ENCODE data around the gene GSDME. TPM values are rescaled to one million over a fixed set of nuclear protein-coding genes. Genes with fewer than 3 reads are reported as not detected.

GSDME gene
- total and polyA plus RNA-seq, 7 experiments from 2014 or later, result 0.41 to 5.0 (median 0.80) TPM; not detected in 1

GRCh38 chr7:24727154-24728120, 29.8 kb downstream of the GSDME start:
- Mint-ChIP-seq H3K36me3 (peaks cover 0 to 4% (median 0%) of the 10 kb centered on the region in 5 donors), H3K27me3 (peaks cover 0 to 20% (median 5%) of the 10 kb centered on the region in 5 donors), H3K4me3 (peak overlapping the region in 5 of 10 donors; percentile 15 to 72 (median 18)), H3K27ac (peak overlapping the region in 2 of 9 donors; percentile 46 to 76), H3K9me3 (peaks cover 0 to 4% (median 0%) of the 10 kb centered on the region in 11 donors), H3K4me1 (peaks cover 14 to 35% (median 23%) of the 10 kb centered on the region in 7 donors)
- no peak for DNase-seq
- no peak for ATAC-seq
- Histone ChIP-seq H3K4me3 (ENCODE audit: low read length) (no peak overlapping the region), H3K36me3 (ENCODE audit: control insufficient read depth in 2 of 3, insufficient read depth in 3 of 3, low read length in 3 of 3) (no peaks in the 10 kb centered on the region), H3K9me3 (ENCODE audit: control insufficient read depth in 2 of 3, low read length in 3 of 3) (no peaks in the 10 kb centered on the region), H3K27ac (ENCODE audit: low read depth, low read length) (no peak overlapping the region), H3K4me1 (ENCODE audit: control insufficient read depth in 2 of 2, insufficient read depth in 2 of 2, low read length in 2 of 2) (peaks cover 0 to 21% of the 10 kb centered on the region in 2 donors), H3K27me3 (ENCODE audit: control insufficient read depth in 2 of 2, insufficient read depth in 2 of 2, low read length in 2 of 2) (no peaks in the 10 kb centered on the region)
- ChIA-PET POLR2A (no interaction called here), CTCF (interaction anchor here (0.6 kb wide), 1 partner anchor 371 kb away, joined by 7 read pairs; no protein-coding TSS in a partner anchor)
- intact Hi-C loops (cut with micrococcal nuclease), result loop anchor here in 1 of 2 donors (1.0 to 5.0 kb wide), 2 partner anchors 28 to 40 kb away; no protein-coding TSS in a partner anchor

- intact Hi-C loops (cut with micrococcal nuclease), result loop anchor here in 1 of 2 donors (5.0 kb wide), 1 partner anchor 42 kb away; no protein-coding TSS in a partner anchor
These were observed 31.6 kb downstream of the GSDME start for GRCh38 chr7:24725554-24726241.

GRCh38 chr7:24724451-24725190, 32.6 kb downstream of the GSDME start:
- Histone ChIP-seq H3K4me1 (ENCODE audit: control insufficient read depth in 2 of 2, insufficient read depth in 2 of 2, low read length in 2 of 2) (peaks cover 0 to 21% of the 10 kb centered on the region in 2 donors), H3K27me3 (ENCODE audit: control insufficient read depth in 2 of 2, insufficient read depth in 2 of 2, low read length in 2 of 2) (no peaks in the 10 kb centered on the region), H3K9me3 (ENCODE audit: control insufficient read depth in 2 of 3, low read length in 3 of 3) (no peaks in the 10 kb centered on the region), H3K27ac (ENCODE audit: low read depth, low read length) (no peak overlapping the region), H3K36me3 (ENCODE audit: control insufficient read depth in 2 of 3, insufficient read depth in 3 of 3, low read length in 3 of 3) (no peaks in the 10 kb centered on the region), H3K4me3 (ENCODE audit: low read length) (no peak overlapping the region)
- CTCF ChIA-PET, result no interaction called here
- no peak overlapping the region for H3K27ac Mint-ChIP-seq
- DNase-seq, result no peak
- peaks cover 0 to 22% (median 10%) of the 10 kb centered on the region in 5 donors for H3K27me3 Mint-ChIP-seq
- peaks cover 0 to 4% (median 0%) of the 10 kb centered on the region in 5 donors for H3K36me3 Mint-ChIP-seq
- ATAC-seq, result no peak
- peaks cover 0 to 4% (median 0%) of the 10 kb centered on the region in 11 donors for H3K9me3 Mint-ChIP-seq
- POLR2A ChIA-PET, result interaction anchor here (0.6 kb wide), 1 partner anchor 35 kb away, joined by 3 read pairs; no protein-coding TSS in a partner anchor
- no peak overlapping the region for H3K4me3 Mint-ChIP-seq
- intact Hi-C loops (cut with micrococcal nuclease), result loop anchor here in 1 of 2 donors (5.0 kb wide), 1 partner anchor 43 kb away; no protein-coding TSS in a partner anchor
- H3K4me1 Mint-ChIP-seq, result peaks cover 14 to 30% (median 23%) of the 10 kb centered on the region in 7 donors

More at GRCh38 chr7:24725554-24726241, 31.6 kb downstream of the GSDME start:
- ATAC-seq (no peak), DNase-seq (no peak)
- H3K4me1 ChIP-seq (ENCODE audit: control insufficient read depth in 2 of 2, insufficient read depth in 2 of 2, low read length in 2 of 2), result peaks cover 0 to 21% of the 10 kb centered on the region in 2 donors
- no peaks in the 10 kb centered on the region for H3K27me3 ChIP-seq (ENCODE audit: control insufficient read depth in 2 of 2, insufficient read depth in 2 of 2, low read length in 2 of 2)
- POLR2A ChIA-PET, result no interaction called here
- H3K4me3 Mint-ChIP-seq, result no peak overlapping the region
- no peaks in the 10 kb centered on the region for H3K9me3 ChIP-seq (ENCODE audit: control insufficient read depth in 2 of 3, low read length in 3 of 3)
- no peak overlapping the region for H3K27ac ChIP-seq (ENCODE audit: low read depth, low read length)
- peak overlapping the region in 1 of 9 donors; percentile 38 for H3K27ac Mint-ChIP-seq
- peaks cover 0 to 4% (median 0%) of the 10 kb centered on the region in 11 donors for H3K9me3 Mint-ChIP-seq
- CTCF ChIA-PET, result no interaction called here
- H3K36me3 ChIP-seq (ENCODE audit: control insufficient read depth in 2 of 3, insufficient read depth in 3 of 3, low read length in 3 of 3), result no peaks in the 10 kb centered on the region
- H3K4me1 Mint-ChIP-seq, result peaks cover 14 to 35% (median 23%) of the 10 kb centered on the region in 7 donors
- H3K27me3 Mint-ChIP-seq, result peaks cover 0 to 20% (median 7%) of the 10 kb centered on the region in 5 donors
- H3K36me3 Mint-ChIP-seq, result peaks cover 0 to 4% (median 0%) of the 10 kb centered on the region in 5 donors
- H3K4me3 ChIP-seq (ENCODE audit: low read length), result no peak overlapping the region

- DNase-seq, result no peak
- Mint-ChIP-seq H3K9me3 (peaks cover 0 to 4% (median 0%) of the 10 kb centered on the region in 11 donors), H3K4me1 (peaks cover 0 to 21% (median 13%) of the 10 kb centered on the region in 7 donors), H3K27me3 (peaks cover 0 to 17% (median 7%) of the 10 kb centered on the region in 5 donors), H3K36me3 (peaks cover 0 to 4% (median 0%) of the 10 kb centered on the region in 5 donors), H3K4me3 (no peak overlapping the region), H3K27ac (no peak overlapping the region)
- Histone ChIP-seq H3K9me3 (ENCODE audit: control insufficient read depth in 2 of 3, low read length in 3 of 3) (no peaks in the 10 kb centered on the region), H3K27ac (ENCODE audit: low read depth, low read length) (no peak overlapping the region), H3K4me1 (ENCODE audit: control insufficient read depth in 2 of 2, insufficient read depth in 2 of 2, low read length in 2 of 2) (peaks cover 0 to 13% of the 10 kb centered on the region in 2 donors), H3K4me3 (ENCODE audit: low read length) (no peak overlapping the region), H3K36me3 (ENCODE audit: control insufficient read depth in 2 of 3, insufficient read depth in 3 of 3, low read length in 3 of 3) (no peaks in the 10 kb centered on the region), H3K27me3 (ENCODE audit: control insufficient read depth in 2 of 2, insufficient read depth in 2 of 2, low read length in 2 of 2) (no peaks in the 10 kb centered on the region)
- CTCF ChIA-PET, result no interaction called here
- intact Hi-C loops (cut with micrococcal nuclease), result no loop called here
- ATAC-seq, result no peak
- POLR2A ChIA-PET, result no interaction called here
These were observed 34.1 kb downstream of the GSDME start for GRCh38 chr7:24723178-24723530.

- Histone ChIP-seq H3K27me3 (ENCODE audit: control insufficient read depth in 2 of 2, insufficient read depth in 2 of 2, low read length in 2 of 2) (no peaks in the 10 kb centered on the region), H3K27ac (ENCODE audit: low read depth, low read length) (no peak overlapping the region), H3K9me3 (ENCODE audit: control insufficient read depth in 2 of 3, low read length in 3 of 3) (no peaks in the 10 kb centered on the region), H3K36me3 (ENCODE audit: control insufficient read depth in 2 of 3, insufficient read depth in 3 of 3, low read length in 3 of 3) (no peaks in the 10 kb centered on the region), H3K4me3 (ENCODE audit: low read length) (no peak overlapping the region), H3K4me1 (ENCODE audit: control insufficient read depth in 2 of 2, insufficient read depth in 2 of 2, low read length in 2 of 2) (peaks cover 0 to 7% of the 10 kb centered on the region in 2 donors)
- CTCF ChIA-PET, result no interaction called here
- POLR2A ChIA-PET, result no interaction called here
- Mint-ChIP-seq H3K4me1 (peaks cover 0 to 16% (median 9%) of the 10 kb centered on the region in 7 donors), H3K27me3 (peaks cover 0 to 17% (median 8%) of the 10 kb centered on the region in 5 donors), H3K27ac (no peak overlapping the region), H3K36me3 (peaks cover 0 to 4% (median 0%) of the 10 kb centered on the region in 5 donors), H3K4me3 (no peak overlapping the region), H3K9me3 (peaks cover 0 to 4% (median 0%) of the 10 kb centered on the region in 11 donors)
- no peak for DNase-seq
- intact Hi-C loops (cut with micrococcal nuclease), result no loop called here
- ATAC-seq, result no peak
These were observed 34.7 kb downstream of the GSDME start for GRCh38 chr7:24722386-24723177.

Measured in naive thymus-derived CD4-positive, alpha-beta T cell (primary cell).